NOMO-1 treated with dmso at 0.1 percent for 144 hours (cell line): ENCODE measurements around the gene ZFYVE27.
"Not testable (repeated sequence)": the region's sequence is repeated elsewhere in the genome, so short reads cannot be mapped to it uniquely, and the experiment has no call there.

Experiments
- DNase-seq: peaks from one replicate; lab custom pipeline; 2025; ENCODE audit not compliant: unreplicated experiment; lab: John Stamatoyannopoulos, UW

ZFYVE27 gene, protein sequence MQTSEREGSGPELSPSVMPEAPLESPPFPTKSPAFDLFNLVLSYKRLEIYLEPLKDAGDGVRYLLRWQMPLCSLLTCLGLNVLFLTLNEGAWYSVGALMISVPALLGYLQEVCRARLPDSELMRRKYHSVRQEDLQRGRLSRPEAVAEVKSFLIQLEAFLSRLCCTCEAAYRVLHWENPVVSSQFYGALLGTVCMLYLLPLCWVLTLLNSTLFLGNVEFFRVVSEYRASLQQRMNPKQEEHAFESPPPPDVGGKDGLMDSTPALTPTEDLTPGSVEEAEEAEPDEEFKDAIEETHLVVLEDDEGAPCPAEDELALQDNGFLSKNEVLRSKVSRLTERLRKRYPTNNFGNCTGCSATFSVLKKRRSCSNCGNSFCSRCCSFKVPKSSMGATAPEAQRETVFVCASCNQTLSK

DNA sequence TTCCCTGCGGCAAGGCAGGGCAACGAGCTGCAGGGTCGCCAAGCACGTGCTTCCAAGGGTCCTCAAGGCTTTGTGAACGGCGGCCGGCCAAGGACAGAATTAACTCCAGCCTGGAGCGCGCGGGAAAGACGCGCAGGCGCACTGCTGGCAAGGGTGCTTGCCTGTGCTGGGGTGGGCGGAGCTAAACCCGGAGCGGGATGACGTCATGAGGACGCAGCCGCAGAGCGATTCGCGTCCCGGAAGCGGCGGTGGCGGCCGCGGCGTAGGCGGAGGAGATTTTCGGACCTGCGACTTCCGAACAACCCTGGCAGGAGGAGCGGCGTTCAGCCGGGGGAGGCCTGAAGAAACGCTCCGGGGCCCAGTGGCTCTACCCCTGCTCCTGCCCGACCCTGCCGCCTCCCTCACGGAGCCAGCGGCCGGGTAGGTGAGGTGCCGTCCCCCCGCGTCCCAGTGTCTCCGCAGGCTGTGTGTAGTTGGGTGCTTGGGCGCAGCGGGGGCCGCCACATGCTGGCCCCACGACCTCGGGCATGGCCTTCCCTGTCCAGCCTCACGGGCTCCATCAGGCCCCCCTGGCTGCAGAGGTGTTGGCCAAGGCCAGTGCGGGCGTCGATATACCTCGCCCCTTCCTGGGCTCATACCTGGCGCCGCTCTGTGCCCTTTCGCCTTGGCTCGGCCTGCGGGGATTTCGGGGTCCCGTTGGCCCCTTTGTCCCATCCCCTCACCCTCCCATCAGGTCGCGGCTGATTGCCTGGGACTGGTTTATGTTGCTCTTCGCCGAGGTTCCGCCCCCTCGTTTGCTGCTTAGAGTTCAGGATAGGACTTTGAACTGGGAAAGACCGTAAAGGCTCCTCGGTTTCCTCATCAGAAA lies at the start of gene ZFYVE27:
Gene ZFYVE27, plus strand, starts transcription at position 227 of the 868 bp plus-strand sequence. CDS start 1,350 bp downstream, outside the sequence.
- DNase-seq, result peak; percentile 87

GRCh38 chr10:97687785-97688781 lies 48.8 kb upstream of the ZFYVE27 start:
- DNase-seq, result no peak

DNA sequence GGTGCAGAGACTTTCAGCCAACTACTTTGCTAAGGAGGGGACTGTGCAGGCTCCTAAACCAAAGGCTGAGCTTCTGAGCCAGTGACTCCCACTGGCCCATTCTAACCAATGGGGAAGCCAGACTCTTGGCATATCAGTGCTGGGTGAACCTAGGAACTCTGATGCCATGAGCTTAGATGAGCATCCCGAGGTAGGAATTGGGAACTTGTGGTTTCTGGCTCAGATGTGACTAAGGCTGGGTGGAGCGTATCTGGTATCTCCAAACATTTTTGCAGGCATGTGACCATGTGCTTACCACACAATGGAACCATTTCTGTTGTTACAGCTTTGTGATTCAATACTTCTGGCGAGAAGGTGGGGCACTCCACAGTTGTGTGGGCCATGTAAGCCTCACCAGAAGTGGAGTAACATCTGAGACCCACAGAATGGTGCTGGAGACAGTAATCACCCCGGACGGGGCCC lies 47.3 kb upstream of the ZFYVE27 start:
- no peak for DNase-seq

GRCh38 chr10:97690133-97690532 lies 46.8 kb upstream of the ZFYVE27 start:
- DNase-seq, result no peak

- DNase-seq, result not testable (repeated sequence)
These were observed 38.8 kb upstream of the ZFYVE27 start for GRCh38 chr10:97698072-97698655.

- DNase-seq, result peak; percentile 56
These were observed 35.4 kb upstream of the ZFYVE27 start for GRCh38 chr10:97701438-97702069.

DNA sequence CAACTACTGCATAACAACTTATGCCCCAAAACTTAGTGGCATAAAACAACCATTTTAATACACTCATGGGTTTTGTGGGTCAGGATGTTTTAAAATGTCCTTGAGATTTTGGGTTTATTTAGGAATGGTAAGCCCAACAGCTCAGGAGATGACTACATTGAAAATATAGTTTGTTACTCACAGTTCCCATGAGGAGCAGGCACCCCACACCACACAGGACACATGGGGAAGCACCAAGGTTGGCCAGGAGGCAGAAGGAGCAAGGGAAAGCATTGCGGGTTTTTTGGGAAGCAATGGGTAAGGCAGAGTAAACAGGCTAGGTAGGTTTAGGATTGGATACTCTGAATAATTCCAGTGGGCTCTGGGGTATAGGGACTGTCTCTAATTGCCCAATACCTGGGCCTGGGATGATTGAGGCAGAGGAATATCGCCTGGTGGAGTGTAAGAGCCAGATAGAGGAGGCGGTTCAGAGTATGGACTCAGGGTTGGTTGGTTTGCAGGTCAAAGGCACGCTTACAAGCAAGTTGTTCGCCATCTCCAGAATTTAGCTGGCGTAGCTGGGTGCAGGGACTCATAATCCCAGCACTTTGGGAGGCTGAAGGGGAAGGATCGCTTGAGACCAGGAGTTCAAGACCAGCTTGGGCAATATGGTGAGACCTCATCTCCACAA lies 33.4 kb upstream of the ZFYVE27 start:
- no peak for DNase-seq

- no peak for DNase-seq
These were observed 32.6 kb upstream of the ZFYVE27 start for GRCh38 chr10:97704341-97704740.

GRCh38 chr10:97705006-97705670 lies 31.8 kb upstream of the ZFYVE27 start:
- no peak for DNase-seq

DNA sequence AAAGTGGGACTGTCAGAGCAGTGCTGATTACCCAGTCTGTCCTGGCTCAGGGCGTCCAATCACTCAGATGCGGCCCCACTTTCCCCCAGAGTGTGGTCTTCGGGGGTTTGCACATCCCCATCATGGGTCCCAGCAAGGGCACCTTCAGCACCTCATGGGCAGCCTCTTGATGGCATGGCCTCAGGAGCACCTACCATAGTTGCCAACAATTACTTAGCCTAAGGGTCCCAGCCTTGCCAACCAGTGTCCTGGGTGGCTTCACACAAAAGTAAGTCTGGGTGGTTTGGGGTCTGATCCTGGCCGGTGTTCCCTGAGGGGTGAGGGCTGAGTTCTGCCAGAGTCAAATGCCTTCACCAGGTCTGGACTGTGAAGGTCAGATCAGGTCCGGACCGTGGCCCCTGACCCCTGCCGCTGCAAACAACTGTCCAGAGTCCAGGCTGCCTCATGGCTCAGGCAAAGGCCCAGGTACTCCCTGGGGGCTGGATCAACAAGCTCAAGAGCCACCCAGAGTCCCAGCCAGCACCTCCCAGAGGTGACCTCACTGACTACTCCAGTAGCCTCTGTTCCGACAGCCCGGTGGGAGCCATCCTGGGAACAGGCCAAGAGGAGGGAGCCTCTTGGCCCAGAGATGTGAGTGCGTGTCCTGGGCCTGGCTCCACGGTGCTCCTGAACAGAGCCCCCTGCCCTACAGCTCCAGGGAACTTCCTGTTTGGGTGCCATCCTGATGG lies 29.6 kb upstream of the ZFYVE27 start:
- DNase-seq, result no peak

GRCh38 chr10:97708167-97708566 lies 28.8 kb upstream of the ZFYVE27 start:
- no peak for DNase-seq

DNA sequence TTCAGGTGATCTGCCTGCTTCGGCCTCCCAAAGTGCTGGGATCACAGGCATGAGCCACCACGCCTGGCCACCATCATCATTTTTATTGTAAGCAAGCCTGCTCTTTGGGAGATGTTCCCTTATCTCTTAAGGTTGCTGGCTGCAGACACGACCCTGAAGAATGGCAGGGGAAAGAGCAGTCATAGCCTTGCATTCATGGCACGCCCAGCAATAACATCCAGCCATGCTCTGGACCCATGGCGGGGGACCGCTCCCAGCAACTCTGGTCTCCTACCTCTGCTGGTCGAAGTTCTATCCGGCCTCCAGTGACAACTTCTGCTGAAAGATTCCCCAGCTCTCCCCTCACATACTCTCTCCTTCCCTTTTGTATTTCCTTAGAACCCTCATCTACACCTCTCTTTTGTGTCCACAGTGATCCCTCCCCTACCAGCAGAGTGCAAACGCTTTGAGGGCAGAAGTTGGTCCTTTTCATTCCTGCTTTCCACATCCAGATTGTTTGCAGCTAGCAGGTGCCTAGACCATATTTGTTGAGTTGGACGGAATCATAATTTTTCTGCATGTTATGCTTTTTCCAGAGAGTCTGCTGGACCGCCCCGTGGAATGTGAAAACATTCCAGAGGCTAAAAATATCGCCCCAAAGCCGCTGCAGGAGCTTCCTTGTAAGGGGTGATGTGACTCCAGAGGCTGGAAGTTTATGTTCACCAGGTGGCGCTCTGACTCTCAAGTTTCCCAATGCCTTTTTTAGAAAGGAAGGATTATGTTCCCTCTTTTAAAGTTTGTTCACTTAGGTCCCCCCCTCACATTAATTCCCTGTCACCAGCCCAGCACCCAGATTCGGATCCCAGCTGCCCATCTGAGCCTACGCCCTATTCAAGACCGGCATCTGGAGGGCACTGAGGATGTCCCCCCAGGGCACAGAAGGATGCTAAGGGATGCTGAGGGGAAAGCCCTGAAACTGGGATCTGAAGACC lies 27.7 kb upstream of the ZFYVE27 start:
- no peak for DNase-seq

- DNase-seq, result no peak
These were observed 25.0 kb upstream of the ZFYVE27 start for GRCh38 chr10:97711640-97712572.

GRCh38 chr10:97713339-97713825 lies 23.5 kb upstream of the ZFYVE27 start, which contains the start of gene MARVELD1:
TSS of gene MARVELD1 (plus strand) at chr10:97713730. CDS start at chr10:97713877, 147 bp downstream.
- peak; percentile 50 for DNase-seq

DNA sequence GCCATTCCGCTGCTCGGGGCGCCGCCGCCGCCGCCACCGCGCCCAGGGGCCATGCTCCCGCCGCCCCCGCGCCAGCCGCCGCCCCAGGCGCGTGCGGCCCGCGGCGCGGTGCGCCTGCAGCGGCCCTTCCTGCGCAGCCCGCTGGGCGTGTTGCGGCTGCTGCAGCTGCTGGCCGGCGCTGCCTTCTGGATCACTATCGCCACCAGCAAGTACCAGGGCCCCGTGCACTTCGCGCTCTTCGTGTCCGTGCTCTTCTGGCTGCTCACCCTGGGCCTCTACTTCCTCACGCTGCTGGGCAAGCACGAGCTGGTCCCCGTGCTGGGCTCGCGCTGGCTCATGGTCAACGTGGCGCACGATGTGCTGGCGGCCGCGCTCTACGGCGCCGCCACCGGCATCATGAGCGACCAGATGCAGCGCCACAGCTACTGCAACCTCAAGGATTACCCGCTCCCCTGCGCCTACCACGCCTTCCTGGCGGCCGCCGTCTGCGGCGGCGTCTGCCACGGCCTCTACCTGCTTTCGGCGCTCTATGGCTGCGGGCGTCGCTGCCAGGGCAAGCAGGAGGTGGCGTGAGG lies 23.0 kb upstream of the ZFYVE27 start:
- peak; percentile 37 for DNase-seq
